Measurements from ENCODE around the gene PKHD1. TPM values are rescaled to one million over a fixed set of nuclear protein-coding genes. Genes with fewer than 3 reads are reported as not detected.

Gene PKHD1
- total and polyA plus RNA-seq, 11 donors: 0.02 to 0.04 TPM; not detected in 9

- Histone ChIP-seq H3K9me3 (no peaks in the 10 kb centered on the region), H3K4me3 (no peak overlapping the region), H3K4me1 (no peaks in the 10 kb centered on the region), H3K36me3 (no peaks in the 10 kb centered on the region), H3K27me3 (no peaks in the 10 kb centered on the region), H3K27ac (no peak overlapping the region)
- no peak for DNase-seq
- intact Hi-C loops (cut with DNase I): no loop called here
- WGBS, 4 donors: 67 to 80% (median 75%) methylated on average over 4 of the region's 4 CpGs
- TF ChIP-seq CTCF (IDR thresholded peaks at IDR 0.05): no peak
- no peak for TF ChIP-seq POLR2A (IDR thresholded peaks at IDR 0.05)
- no peak for ATAC-seq
These were observed 40.5 kb upstream of the PKHD1 start for GRCh38 chr6:52127957-52128356.

DNA sequence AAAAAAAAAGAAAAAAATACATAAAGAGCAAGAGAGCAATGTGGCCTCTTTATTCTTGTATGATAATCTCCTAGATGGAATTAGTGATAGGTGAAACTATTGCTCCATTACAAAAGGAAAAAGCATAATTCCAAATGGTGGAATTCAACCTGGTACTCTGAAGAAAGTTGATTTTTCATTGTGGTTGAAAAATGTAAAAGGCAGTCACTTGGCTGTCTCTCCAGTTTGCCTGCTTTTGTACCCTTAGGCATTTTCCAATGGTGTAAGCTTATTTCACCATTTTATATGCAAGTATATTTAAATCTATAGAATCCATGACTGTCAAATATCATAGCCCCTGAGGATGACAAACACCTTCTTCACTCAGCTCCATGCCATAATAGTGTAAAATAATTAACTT, 38.8 kb upstream of the PKHD1 start:
- H3K9me3 ChIP-seq: no peaks in the 10 kb centered on the region
- TF ChIP-seq POLR2A (IDR thresholded peaks at IDR 0.05): no peak
- TF ChIP-seq CTCF (IDR thresholded peaks at IDR 0.05): no peak
- H3K36me3 ChIP-seq: no peaks in the 10 kb centered on the region
- intact Hi-C loops (cut with DNase I): no loop called here
- H3K4me1 ChIP-seq: no peaks in the 10 kb centered on the region
- H3K27ac ChIP-seq: no peak overlapping the region
- no peak overlapping the region for H3K4me3 ChIP-seq
- no peak for ATAC-seq
- no peaks in the 10 kb centered on the region for H3K27me3 ChIP-seq
- DNase-seq: no peak

GRCh38 chr6:52125572-52125971, 38.2 kb upstream of the PKHD1 start:
- Histone ChIP-seq H3K36me3 (no peaks in the 10 kb centered on the region), H3K27me3 (no peaks in the 10 kb centered on the region), H3K9me3 (peaks cover 0 to under 1% (median 0%) of the 10 kb centered on the region in 12 donors), H3K4me1 (no peaks in the 10 kb centered on the region), H3K4me3 (no peak overlapping the region), H3K27ac (no peak overlapping the region)
- no peak for ATAC-seq
- 38 to 50% (median 42%) methylated on average over 1 of the region's 1 CpG for WGBS, 4 donors
- no peak for DNase-seq
- no peak for TF ChIP-seq CTCF (IDR thresholded peaks at IDR 0.05)
- no peak for TF ChIP-seq POLR2A (IDR thresholded peaks at IDR 0.05)
- intact Hi-C loops (cut with DNase I): no loop called here

- no peak for ATAC-seq
These were observed 37.7 kb upstream of the PKHD1 start for GRCh38 chr6:52125139-52125538.

More at GRCh38 chr6:52125139-52125538, 37.7 kb upstream of the PKHD1 start:
- Histone ChIP-seq H3K27ac (no peak overlapping the region), H3K9me3 (peaks cover 0 to 2% (median 0%) of the 10 kb centered on the region in 12 donors), H3K4me3 (no peak overlapping the region), H3K36me3 (no peaks in the 10 kb centered on the region), H3K4me1 (no peaks in the 10 kb centered on the region), H3K27me3 (no peaks in the 10 kb centered on the region)
- TF ChIP-seq CTCF (IDR thresholded peaks at IDR 0.05) (no peak), POLR2A (IDR thresholded peaks at IDR 0.05) (no peak)
- WGBS, 4 donors: 70 to 85% (median 75%) methylated on average over 3 of the region's 3 CpGs
- intact Hi-C loops (cut with DNase I): no loop called here
- DNase-seq: no peak

Measured in heart left ventricle (tissue), 16 donors.